Suprapubic skin (tissue), 4 donors: ENCODE data around the gene CHRM2. TPM values are rescaled to one million over a fixed set of nuclear protein-coding genes. Genes with fewer than 3 reads are reported as not detected.

ENCODE experiments used
- DNase-seq, 2 donors: peaks; one replicate each; pipeline ENCODE4 v3.0.0-alpha.2; 2019; ENCODE audit warnings: low spot score in 2 of 2
- H3K27ac ChIP-seq: fragments of 200-600 bp; sonication (generic); one replicate; pipeline ENCODE4 v1.5.1; 2019
- H3K27me3 ChIP-seq: fragments of 200-600 bp; sonication (generic); one replicate; pipeline ENCODE4 v1.5.1; 2019
- H3K36me3 ChIP-seq: fragments of 200-600 bp; sonication (generic); one replicate; pipeline ENCODE4 v1.5.1; 2019
- H3K4me1 ChIP-seq: fragments of 200-600 bp; sonication (generic); one replicate; pipeline ENCODE4 v1.5.1; 2019
- H3K4me3 ChIP-seq: fragments of 200-600 bp; sonication (generic); one replicate; pipeline ENCODE4 v1.5.1; 2019; ENCODE audit warnings: mild to moderate bottlenecking
- H3K9me3 ChIP-seq: fragments of 200-600 bp; sonication (generic); one replicate; pipeline ENCODE4 v1.5.1; 2019
- EP300 ChIP-seq: sonication (generic); formaldehyde crosslinking; IDR thresholded peaks from one replicate; pipeline ENCODE4 v1.6.1; 2017; ENCODE audit warnings: antibody characterized with exemption
- POLR2A ChIP-seq, 2 donors: fragments of 450-650 bp; IDR thresholded peaks; one replicate each; pipeline ENCODE4 v1.6.1; 2017; ENCODE audit warnings: antibody characterized with exemption in 2 of 2, mild to moderate bottlenecking in 2 of 2, moderate library complexity in 2 of 2
- POLR2AphosphoS5 ChIP-seq, 3 donors: sonication (generic); formaldehyde crosslinking; IDR thresholded peaks; one replicate each; pipeline ENCODE4 v1.6.1; 2017; ENCODE audit warnings: antibody characterized with exemption in 3 of 3
- WGBS: methylation state at CpG from one replicate; pipeline ENCODE4 v1.1.5; 2018; 5-methylcytosine and 5-hydroxymethylcytosine counted together
- total RNA-seq, 4 donors: library from RNA; depleted of rRNA; stranded (reverse); fragments of >200 nt; gene quantifications; one replicate each; pipeline ENCODE4 v1.1.0, GENCODE V29; 2016
- TF ChIP-seq, protein P1 (sequence below), 2 donors: fragments of 200-600 bp in 1 of 2; fragments of 450-650 bp in 1 of 2; sonication (generic) in 1 of 2; IDR thresholded peaks; one replicate each; pipeline ENCODE4 v1.5.1; 2016 to 2019; ENCODE audit warnings: antibody characterized with exemption in 2 of 2, mild to moderate bottlenecking in 1 of 2, moderate library complexity in 1 of 2

Gene CHRM2
- total RNA-seq, 4 donors from 2014 or later, result 0.23 to 0.47 TPM; not detected in 2

DNA sequence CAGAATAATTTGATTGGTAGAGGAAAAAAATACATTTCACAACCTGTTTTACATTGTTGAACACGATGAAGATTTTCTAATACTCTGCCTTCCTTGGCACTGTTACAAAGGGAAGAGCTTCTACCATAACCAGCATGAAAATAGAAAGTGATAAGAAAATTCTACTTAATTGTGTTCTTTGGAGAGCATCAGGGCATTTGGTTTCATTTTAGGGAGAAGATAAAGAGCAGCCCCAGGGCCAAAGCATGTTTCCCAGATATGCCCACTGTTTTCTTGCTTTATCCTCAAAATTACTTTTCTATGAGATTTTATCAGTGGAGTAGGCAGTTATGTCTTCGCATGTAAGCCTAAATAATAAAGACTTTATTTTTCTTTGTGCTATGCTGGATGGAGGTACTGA lies 9.5 kb downstream of the CHRM2 start:
- 32% methylated on average over 2 of the region's 2 CpGs for whole genome bisulfite sequencing
- no peak for DNase-seq
- Histone ChIP-seq H3K27ac (no peak overlapping the region), H3K4me1 (no peaks in the 10 kb centered on the region), H3K36me3 (no peaks in the 10 kb centered on the region), H3K9me3 (no peaks in the 10 kb centered on the region), H3K27me3 (no peaks in the 10 kb centered on the region), H3K4me3 (no peak overlapping the region)
- TF ChIP-seq, protein P1, sequence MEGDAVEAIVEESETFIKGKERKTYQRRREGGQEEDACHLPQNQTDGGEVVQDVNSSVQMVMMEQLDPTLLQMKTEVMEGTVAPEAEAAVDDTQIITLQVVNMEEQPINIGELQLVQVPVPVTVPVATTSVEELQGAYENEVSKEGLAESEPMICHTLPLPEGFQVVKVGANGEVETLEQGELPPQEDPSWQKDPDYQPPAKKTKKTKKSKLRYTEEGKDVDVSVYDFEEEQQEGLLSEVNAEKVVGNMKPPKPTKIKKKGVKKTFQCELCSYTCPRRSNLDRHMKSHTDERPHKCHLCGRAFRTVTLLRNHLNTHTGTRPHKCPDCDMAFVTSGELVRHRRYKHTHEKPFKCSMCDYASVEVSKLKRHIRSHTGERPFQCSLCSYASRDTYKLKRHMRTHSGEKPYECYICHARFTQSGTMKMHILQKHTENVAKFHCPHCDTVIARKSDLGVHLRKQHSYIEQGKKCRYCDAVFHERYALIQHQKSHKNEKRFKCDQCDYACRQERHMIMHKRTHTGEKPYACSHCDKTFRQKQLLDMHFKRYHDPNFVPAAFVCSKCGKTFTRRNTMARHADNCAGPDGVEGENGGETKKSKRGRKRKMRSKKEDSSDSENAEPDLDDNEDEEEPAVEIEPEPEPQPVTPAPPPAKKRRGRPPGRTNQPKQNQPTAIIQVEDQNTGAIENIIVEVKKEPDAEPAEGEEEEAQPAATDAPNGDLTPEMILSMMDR (IDR thresholded peaks at IDR 0.05), result no peak
- no peak for TF ChIP-seq EP300
- TF ChIP-seq POLR2A (IDR thresholded peaks at IDR 0.05), result no peak

DNA sequence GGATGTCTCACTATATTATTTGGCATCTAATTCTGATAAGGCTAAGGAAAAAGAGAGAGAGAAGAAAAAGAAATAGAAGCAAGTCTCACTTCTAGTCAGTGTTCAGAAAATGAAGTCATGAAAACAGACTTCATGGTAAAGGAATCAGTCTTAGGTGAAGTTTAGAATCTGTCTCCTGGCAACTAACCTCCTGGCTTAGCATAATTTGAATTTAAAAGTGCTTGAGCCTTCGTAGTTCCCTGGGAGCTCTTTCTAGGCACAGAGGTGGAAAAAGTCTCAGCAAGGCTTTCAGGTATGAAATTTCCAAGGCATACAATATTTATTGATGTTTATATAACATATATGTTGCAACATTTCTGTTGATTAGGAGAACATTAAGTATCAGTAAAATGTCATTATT lies 10.4 kb downstream of the CHRM2 start:
- no peaks in the 10 kb centered on the region for H3K9me3 ChIP-seq
- no peaks in the 10 kb centered on the region for H3K27me3 ChIP-seq
- no peaks in the 10 kb centered on the region for H3K36me3 ChIP-seq
- no peak overlapping the region for H3K4me3 ChIP-seq
- no peaks in the 10 kb centered on the region for H3K4me1 ChIP-seq
- H3K27ac ChIP-seq, result no peak overlapping the region
- no peak for DNase-seq
- WGBS, result 42% methylated on average over 1 of the region's 1 CpG
- TF ChIP-seq, protein P1 (IDR thresholded peaks at IDR 0.05), result no peak
- no peak for TF ChIP-seq POLR2AphosphoS5 (IDR thresholded peaks at IDR 0.05)
- TF ChIP-seq EP300, result no peak
- TF ChIP-seq POLR2A (IDR thresholded peaks at IDR 0.05), result no peak

DNA sequence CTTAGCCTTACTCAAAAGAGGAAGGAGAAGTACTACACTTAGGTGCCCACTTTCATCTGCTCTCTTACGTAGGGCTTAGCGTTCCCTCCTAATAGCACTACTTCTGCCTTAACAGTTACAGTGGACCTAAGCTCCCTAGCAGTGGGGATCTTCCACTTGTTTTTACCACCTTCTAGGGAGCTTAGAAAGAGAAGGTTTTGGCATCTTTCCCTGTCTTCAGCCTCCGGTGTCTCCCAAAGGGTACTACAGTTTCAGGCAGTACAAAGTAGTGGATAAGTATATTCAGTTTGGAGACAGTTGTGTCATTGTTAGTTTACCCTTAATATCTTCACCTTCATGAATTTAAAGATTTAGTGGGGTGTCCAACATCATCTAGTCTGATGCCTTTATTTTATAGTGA lies 14.6 kb downstream of the CHRM2 start:
- 75% methylated on average over 3 of the region's 3 CpGs for WGBS
- H3K4me3 ChIP-seq, result no peak overlapping the region

DNA sequence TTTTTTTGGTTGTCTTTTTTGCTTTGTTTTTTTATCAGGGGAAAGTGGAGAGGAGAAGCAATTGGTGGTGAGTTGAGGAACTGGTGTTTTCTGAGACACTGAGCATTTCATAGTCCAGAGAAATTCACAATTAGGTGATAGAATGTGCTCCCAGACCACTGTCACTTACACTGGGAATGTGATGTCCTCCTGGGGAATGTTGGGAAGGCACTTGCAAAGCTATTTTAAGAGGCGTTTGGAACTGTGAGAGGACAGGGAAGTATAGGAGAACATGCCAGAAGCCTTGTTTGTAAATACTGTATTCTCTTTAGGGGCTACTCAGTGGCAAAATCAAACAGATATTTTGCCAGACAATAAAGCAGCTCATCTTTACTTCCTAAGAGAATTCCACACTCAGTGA lies 16.0 kb downstream of the CHRM2 start:
- 41% methylated on average over 1 of the region's 1 CpG for whole genome bisulfite sequencing
- DNase-seq, result no peak
- H3K9me3 ChIP-seq, result no peaks in the 10 kb centered on the region
- TF ChIP-seq POLR2A (IDR thresholded peaks at IDR 0.05), result no peak
- no peak overlapping the region for H3K4me3 ChIP-seq
- no peak overlapping the region for H3K27ac ChIP-seq
- H3K36me3 ChIP-seq, result no peaks in the 10 kb centered on the region
- no peaks in the 10 kb centered on the region for H3K4me1 ChIP-seq
- H3K27me3 ChIP-seq, result no peaks in the 10 kb centered on the region

More for the DNA sequence above, 14.6 kb downstream of the CHRM2 start:
- Histone ChIP-seq H3K4me1 (no peaks in the 10 kb centered on the region), H3K27me3 (no peaks in the 10 kb centered on the region), H3K27ac (no peak overlapping the region), H3K9me3 (no peaks in the 10 kb centered on the region), H3K36me3 (no peaks in the 10 kb centered on the region)
- no peak for DNase-seq
- TF ChIP-seq, protein P1 (IDR thresholded peaks at IDR 0.05), result no peak
- no peak for TF ChIP-seq POLR2A (IDR thresholded peaks at IDR 0.05)
- TF ChIP-seq EP300, result no peak
- TF ChIP-seq POLR2AphosphoS5 (IDR thresholded peaks at IDR 0.05), result no peak

DNA sequence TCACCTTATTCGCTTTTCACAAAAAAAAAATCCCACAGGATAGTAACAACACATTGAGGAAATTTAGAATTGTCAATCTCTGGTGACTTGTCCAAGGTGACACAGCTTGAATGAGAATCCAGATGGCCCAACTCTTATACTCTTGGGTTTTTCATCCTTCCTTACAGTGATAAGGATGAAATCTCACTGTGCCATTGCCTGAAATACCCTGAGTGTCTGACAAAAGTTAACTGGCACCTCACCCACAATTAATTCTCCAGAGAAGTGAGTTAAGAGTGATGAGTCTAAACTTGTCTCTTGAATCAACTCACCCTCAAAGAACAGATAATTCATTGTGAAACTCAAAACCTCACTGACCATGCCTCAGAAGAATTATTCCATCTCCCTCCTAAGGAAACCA lies 18.9 kb downstream of the CHRM2 start:
- no peak for DNase-seq
- Histone ChIP-seq H3K9me3 (no peaks in the 10 kb centered on the region), H3K27me3 (no peaks in the 10 kb centered on the region), H3K4me3 (no peak overlapping the region), H3K36me3 (no peaks in the 10 kb centered on the region), H3K4me1 (no peaks in the 10 kb centered on the region), H3K27ac (no peak overlapping the region)
- TF ChIP-seq POLR2AphosphoS5 (IDR thresholded peaks at IDR 0.05) (no peak), POLR2A (IDR thresholded peaks at IDR 0.05) (no peak), EP300 (no peak)
- TF ChIP-seq, protein P1 (IDR thresholded peaks at IDR 0.05), result no peak
- WGBS, result 92% methylated on average over 1 of the region's 1 CpG

DNA sequence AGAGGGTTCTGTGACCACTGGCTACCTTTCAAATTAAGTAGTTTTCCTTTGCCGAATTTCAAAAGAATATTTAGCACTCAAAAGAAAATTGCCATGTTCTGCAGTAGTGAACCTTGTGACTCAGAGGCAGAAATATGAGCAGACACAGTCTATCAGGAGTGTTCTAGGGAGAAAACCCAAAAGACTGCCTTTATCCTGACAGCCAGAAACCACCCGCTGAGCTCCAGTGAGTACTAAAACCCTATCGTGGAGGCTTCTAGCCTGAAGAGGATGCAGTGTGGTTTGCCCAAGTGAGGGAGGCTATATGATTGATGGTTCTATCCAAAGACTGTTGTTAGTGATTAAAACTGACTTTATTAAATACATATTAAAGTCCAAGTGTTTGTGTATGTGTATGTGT lies 21.9 kb downstream of the CHRM2 start:
- Histone ChIP-seq H3K4me3 (no peak overlapping the region), H3K4me1 (no peaks in the 10 kb centered on the region), H3K9me3 (no peaks in the 10 kb centered on the region), H3K27me3 (no peaks in the 10 kb centered on the region), H3K36me3 (no peaks in the 10 kb centered on the region), H3K27ac (no peak overlapping the region)
- WGBS, result 35% methylated on average over 3 of the region's 3 CpGs
- no peak for DNase-seq
- no peak for TF ChIP-seq EP300
- TF ChIP-seq POLR2AphosphoS5 (IDR thresholded peaks at IDR 0.05), result no peak
- TF ChIP-seq, protein P1 (IDR thresholded peaks at IDR 0.05), result no peak
- no peak for TF ChIP-seq POLR2A (IDR thresholded peaks at IDR 0.05)
